NCI-H2227 (cell line): ENCODE measurements around the gene MYO15A.

Experiments used
- DNase-seq: peaks from one replicate; lab custom pipeline; 2025; ENCODE audit not compliant: unreplicated experiment; lab: John Stamatoyannopoulos, UW

Gene MYO15A

DNA sequence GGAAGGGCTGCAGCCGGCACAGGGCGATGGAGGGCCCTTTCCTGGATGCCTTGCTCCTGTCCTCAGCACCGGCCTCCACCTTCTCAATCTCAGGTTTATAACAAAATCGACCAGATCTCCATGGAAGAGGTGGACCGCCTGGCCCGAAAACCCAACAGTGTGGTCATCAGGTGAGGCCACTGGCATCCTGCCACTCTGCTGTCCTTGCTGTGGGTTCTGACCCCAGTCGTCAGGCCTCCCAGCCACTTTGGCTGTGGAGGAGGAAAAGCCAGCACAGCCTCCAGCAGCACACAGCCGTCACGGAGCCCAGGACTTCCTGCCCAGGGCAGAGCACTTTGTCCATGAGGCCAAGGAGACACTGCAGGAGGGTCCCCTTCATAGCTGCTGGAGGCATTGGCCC is 6.7 kb upstream of the MYO15A start:
- DNase-seq: no peak

DNA sequence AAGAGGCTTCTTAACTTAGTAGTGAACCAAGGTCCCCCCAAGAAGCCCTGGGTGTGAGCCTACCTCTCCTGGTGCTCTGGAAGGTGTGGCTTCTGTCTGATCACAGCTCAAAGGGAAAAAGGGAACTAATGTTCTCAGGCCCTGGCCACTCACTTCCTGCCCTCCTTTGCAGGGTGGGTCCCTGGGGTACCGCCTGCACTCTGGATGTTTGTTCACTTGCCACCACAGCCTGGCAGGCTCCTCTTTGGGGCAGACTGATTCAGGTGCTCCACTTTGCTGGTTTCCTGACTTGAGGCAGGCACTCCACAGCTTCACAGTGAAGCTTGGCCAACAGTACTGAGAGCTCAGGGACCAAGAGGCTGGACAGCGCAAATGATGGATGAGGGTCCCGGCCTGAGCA is 5.9 kb upstream of the MYO15A start:
- DNase-seq: no peak

DNA sequence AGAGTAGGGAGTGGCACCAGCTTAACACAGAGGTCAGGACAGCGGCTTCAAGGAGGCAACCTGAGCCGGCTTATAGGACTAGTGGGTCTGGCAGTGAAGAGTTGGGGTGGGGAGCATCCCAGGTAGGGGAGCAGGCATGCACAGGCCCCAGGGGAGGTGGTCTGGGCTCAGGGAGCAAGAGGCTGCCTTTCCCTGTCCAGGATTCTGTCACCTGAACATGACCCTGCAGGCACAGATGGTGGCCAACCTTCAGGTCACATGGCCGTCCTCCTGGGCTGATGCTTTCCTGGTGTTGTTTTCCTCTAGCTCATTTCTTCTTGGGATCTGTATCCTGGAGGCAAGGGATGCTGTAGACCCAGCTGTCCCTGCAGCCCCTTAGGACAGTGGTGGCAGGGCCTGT is 3.5 kb upstream of the MYO15A start:
- DNase-seq: no peak

DNA sequence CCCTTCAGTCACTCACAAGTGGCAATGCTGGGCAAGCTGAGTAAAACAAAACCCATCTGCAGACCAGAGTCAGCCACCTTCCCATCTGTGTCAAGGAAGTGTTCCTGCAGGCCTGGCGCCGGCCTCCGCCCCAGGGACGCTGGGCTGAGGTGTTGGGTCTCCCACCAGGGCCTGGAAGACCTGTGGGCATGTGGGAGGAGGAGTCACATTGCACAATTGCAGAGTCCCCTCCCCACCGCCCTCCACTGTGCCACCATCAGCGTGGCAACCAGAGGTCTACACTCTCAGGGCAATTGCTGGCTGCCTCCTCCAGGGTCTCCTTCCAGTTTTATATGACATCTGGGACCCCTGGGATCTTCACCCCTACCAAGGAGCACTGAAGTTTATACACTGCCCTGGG is 3.0 kb upstream of the MYO15A start:
- DNase-seq: no peak

DNA sequence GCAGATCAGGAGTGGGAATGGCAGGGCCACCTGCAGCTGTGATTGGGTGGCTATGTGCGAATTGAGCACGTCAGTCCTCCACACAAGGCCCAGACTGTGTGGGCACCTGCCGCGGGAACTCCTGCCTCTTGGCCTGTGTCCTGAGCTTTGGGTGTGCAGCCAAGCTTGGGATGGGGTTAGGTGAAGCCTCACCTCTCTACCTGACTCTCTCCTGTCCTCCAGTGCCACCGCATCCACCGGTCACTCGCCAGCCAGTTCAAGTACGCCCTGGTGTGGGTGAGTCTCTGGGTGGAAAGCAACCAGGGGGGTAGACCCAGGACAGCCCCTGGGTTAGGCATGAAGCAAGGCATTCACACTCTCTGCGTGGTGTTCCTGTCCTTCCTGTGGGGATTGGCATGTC is 2.3 kb upstream of the MYO15A start:
- no peak for DNase-seq

DNA sequence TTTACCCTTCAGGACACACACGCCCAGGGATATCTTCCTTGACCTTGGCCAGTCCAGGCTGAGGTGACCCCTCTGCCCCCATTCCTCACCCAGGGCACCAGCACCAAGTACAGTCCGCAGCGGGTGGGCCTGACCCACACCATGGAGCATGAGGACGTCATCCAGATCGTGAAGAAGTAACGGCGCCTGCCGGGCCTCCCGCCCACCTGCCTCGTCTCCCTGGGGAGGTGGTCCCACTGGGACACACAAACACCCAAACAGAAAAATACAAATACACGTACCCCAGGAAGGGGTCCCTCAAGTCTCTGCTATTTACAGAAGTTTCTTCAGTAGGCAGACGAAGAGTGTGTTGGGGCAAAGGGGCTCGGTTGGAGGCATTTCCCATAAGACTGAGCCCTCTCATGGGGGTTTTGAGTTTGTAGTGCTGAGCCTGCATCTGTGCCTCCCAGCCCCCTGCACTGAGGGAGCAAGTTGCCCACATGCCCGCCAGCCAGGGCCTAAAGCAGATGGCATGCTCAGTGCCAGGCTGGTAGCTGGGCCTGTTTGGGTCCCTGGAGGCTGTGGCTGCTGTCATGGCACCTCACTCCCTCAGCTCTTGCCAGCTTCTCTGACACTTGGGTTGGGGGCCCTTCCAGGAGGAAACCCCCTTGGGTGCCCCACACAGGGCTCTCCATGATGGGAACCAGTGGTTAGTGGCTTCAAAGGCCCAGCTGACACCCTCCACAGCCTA is 1.3 kb upstream of the MYO15A start:
- DNase-seq: no peak

DNA sequence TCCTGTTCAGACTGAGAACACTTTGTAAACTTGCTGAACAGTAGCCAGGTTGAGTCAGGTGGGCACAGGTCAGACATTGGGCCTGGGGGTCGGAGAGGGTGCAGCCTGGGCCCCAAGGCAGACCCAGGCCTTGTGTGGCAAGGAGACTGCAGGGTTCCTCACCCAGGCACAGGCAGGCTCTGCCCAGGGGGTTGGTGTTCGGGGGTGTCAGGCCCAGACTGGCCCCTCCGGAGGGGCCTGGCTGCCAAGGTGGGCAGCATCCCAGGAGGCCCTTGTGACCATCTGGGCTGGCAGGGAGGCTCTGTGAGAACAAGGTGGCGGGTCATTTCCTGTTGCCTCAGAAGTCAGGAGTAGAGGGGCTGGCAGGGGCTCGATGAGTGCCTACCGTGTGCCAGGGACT is 585 bp upstream of the MYO15A start:
- no peak for DNase-seq

DNA sequence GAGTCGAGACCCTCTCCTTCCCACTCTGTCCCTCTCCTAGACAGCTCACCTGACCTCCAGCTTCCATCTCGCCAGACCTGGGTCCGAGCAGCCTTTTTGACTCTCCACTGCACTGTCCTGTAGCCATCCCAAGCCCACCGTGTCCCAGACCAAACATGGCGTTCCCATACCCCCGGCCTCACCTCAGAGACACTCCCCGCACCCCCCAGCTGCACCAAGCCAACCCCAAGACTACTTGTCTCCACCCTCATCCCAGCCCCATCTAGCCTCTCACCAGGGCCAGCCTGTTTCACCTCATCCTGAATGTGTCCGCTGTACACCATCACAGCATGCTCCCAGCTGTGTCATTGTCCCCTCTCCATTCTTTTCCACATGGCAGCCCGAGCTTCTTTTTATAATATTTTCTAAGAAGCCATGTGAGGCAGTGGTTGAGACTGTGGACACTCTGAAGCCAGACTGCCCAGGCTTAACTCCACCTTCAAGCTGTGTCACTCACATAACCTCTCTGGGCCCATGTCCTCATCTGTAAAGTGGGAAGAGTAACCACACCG is 1.5 kb downstream of the MYO15A start:
- DNase-seq: no peak

DNA sequence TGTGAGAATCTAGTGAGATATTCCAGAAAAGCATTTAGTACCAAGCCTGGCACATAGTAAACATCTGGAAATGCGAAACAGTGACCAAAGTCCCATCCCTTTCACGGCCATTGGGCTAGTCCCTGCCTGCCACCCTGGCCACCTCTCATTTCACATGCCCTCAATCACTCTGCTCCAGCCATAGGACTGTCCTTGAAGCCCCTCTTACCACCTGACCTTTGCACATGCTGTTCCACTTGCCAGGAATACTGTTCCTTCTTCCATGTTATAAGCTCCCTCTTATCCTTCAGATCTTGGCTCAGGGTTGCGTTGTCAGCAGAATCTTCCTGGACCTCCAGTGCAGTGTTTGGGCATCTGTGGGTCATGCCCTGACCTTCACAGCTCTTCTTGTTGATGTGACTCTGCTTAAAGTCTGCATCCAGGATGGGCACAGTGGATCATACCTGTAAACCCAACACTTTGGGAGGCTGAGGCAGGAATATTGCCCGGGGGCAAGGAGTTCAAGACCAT is 2.1 kb downstream of the MYO15A start:
- no peak for DNase-seq

DNA sequence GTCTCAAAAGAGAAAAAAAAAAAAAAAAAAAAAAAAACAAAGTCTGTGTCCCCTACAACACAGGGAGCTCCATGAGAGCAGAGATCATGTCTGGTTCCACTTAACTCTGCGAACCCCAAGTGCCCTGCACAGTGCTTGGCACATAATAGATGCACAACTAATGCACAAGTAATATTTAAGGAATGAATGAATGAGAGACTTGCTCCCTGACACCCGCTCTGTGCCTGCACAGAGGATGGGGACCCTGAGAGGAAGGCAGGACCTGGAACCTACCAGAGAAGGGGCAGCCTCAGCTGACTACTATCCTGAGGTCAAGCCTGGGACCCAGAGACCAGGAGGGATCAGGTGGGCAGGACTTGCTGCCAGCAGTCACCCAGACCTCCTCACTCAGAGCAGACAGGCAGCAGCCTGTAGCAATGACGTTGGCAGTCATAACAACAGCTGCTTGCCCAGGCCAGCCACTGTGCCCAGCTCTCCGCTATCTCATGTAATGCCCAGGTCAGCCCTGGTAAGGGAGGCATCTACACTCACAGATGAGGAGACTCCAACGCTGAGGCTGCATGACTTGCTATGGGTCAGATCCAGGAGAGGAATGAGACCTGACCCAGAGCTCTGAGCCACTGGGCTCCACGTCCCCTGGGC is 2.9 kb downstream of the MYO15A start:
- no peak for DNase-seq

DNA sequence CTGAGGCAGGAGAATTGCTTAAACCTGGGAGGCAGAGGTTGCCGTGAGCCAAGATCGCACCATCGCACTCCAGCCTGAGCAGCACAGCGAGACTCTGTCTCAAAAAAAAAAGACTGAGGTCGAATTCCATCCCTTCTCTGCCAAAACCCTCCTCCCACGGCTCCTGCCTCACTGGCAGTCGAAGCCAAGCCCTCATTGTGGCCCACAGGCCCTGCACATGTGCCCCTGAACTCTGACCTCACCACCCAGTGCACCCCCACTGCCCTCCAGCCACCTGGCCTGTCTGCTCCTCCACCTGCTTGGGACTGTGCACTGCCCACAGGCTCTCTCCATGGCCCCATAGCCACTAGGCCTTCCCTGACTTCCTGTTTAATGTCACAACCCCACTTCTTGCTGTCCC is 7.0 kb downstream of the MYO15A start:
- no peak for DNase-seq

DNA sequence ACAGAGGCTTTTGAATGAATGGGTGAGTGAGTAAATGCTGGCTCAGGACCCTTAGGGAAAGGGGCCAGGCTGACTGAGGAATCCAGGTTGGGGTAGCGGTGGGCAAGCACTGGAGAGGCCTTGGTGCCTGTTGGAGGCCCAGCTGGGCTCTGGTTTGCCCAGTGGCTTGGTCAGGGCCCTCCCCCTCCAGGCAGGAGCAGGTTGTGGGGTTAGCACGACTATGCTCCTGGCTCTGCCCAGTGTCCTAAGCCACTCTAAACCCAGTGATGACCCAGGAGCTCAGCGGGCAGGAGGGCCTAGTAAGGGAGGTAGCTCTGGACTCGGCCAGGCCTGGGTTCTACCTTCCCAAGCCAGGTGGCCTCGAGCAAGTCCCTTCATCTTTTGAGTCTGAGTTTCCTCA is 7.5 kb downstream of the MYO15A start:
- no peak for DNase-seq

DNA sequence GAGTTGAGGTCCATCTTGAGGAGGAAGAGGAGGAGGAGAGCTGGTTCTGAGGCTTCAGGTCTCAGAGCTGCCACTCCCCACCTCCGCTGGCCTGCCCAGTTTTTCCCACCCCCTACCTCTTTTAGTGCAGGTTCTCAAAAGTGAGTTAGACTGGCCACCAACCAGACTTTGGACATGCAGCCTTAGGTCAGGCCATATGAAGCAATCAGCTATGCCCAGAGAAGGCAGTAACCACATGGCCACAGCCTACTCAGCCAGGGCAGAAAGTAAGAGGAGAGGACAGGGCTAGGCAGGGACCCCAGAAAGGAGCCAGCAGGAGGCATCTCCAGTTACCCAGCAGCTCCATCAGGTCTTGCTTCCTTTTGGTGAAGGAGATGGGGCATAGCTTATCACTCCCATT is 9.0 kb downstream of the MYO15A start:
- no peak for DNase-seq

DNA sequence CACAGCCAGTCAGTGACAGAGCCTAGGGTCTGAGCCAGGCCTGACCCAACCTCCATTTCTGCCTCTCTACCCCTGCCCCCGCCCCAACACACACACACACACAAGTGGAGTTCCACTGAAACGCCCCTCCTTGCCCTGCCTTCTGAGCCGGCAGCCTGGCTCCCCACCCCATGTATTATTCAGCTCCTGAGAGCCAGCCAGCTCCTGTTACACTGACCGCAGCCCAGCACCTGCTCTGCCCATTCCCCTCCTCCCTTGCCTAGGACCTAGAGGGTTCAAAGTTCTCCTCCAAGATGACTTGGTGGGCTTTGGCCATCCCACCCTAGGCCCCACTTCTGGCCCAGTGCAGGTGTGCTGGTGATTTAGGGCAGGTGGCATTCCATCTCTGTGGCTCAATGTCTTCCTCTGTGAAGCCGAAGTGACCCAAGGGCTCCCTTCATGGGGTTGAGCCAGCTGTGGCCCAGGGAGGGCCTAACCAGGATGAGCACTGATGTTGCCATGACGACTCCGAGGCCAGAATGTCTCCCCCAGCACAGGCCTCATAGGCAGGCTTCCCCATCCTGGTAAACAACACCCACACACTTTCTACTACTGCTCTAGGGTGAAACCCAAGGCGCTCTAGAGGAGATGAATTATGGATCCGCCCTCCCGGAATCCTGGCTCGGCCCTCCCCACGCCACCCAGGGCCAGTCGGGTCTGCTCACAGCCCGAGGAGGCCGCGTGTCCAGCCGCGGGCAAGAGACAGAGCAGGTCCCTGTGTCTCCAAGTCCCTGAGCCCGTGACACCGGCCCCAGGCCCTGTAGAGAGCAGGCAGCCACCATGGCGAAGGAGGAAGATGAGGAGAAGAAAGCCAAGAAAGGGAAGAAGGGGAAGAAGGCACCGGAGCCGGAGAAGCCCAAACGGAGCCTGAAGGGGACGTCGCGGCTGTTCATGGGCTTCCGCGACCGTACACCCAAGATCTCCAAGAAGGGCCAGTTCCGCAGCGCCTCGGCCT is 9.7 kb downstream of the MYO15A start:
- DNase-seq: no peak

DNA sequence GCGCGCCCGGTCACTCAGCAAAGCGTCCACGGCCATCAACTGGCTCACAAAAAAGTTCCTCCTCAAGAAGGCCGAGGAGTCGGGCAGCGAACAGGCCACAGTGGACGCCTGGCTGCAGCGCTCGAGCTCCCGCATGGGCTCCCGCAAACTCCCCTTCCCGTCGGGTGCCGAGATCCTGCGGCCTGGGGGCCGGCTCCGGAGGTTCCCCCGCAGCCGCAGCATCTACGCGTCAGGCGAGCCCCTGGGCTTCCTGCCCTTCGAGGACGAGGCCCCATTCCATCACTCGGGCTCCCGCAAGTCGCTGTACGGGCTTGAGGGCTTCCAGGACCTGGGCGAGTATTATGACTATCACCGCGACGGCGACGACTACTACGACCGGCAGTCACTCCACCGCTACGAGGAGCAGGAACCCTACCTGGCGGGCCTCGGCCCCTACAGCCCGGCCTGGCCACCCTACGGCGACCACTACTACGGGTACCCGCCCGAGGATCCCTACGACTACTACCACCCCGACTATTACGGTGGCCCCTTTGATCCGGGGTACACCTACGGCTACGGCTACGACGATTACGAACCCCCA is 10.7 kb downstream of the MYO15A start:
- no peak for DNase-seq

DNA sequence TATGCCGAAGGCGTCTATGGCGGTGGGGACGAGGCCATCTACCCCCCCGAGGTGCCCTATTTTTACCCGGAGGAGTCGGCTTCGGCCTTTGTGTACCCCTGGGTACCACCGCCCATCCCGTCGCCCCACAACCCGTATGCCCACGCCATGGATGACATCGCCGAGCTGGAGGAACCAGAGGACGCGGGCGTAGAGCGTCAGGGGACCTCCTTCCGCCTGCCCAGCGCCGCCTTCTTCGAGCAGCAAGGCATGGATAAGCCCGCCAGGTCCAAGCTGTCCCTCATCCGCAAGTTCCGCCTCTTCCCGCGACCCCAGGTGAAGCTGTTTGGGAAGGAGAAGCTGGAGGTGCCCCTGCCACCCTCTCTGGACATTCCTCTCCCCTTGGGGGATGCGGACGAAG is 11.4 kb downstream of the MYO15A start:
- no peak for DNase-seq

DNA sequence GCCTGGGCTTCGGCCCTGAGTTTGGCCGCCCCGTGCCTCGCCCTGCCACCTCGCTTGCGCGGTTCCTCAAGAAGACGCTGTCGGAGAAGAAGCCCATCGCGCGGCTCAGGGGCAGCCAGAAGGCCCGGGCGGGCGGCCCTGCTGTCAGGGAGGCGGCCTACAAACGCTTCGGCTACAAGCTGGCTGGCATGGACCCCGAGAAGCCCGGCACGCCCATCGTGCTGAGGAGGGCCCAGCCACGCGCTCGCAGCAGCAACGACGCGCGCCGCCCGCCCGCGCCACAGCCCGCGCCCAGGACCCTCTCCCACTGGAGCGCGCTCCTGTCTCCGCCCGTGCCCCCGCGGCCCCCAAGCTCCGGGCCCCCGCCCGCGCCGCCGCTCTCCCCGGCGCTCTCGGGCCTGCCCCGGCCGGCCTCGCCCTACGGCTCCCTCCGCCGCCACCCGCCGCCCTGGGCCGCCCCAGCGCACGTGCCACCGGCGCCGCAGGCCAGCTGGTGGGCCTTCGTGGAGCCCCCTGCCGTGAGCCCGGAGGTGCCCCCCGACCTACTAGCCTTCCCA is 12.0 kb downstream of the MYO15A start:
- no peak for DNase-seq

DNA sequence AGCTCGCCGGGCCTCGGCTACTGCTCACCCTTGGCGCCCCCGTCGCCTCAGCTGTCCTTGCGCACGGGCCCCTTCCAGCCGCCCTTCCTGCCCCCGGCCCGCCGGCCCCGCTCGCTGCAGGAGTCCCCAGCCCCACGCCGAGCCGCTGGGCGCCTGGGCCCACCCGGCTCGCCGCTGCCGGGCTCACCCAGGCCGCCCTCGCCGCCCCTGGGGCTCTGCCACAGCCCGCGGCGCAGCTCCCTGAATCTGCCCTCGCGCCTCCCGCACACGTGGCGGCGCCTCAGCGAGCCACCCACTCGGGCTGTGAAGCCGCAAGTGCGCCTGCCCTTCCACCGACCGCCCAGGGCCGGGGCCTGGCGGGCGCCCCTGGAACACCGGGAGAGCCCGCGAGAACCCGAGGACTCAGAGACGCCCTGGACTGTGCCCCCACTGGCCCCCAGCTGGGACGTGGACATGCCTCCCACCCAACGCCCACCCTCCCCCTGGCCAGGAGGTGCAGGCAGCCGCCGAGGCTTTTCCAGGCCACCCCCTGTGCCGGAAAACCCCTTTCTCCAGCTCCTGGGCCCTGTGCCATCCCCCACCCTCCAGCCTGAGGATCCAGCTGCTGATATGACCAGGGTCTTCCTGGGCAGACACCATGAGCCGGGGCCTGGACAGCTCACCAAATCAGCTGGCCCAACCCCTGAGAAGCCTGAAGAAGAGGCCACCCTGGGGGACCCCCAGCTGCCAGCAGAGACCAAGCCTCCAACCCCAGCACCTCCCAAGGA is 12.8 kb downstream of the MYO15A start:
- no peak for DNase-seq

DNA sequence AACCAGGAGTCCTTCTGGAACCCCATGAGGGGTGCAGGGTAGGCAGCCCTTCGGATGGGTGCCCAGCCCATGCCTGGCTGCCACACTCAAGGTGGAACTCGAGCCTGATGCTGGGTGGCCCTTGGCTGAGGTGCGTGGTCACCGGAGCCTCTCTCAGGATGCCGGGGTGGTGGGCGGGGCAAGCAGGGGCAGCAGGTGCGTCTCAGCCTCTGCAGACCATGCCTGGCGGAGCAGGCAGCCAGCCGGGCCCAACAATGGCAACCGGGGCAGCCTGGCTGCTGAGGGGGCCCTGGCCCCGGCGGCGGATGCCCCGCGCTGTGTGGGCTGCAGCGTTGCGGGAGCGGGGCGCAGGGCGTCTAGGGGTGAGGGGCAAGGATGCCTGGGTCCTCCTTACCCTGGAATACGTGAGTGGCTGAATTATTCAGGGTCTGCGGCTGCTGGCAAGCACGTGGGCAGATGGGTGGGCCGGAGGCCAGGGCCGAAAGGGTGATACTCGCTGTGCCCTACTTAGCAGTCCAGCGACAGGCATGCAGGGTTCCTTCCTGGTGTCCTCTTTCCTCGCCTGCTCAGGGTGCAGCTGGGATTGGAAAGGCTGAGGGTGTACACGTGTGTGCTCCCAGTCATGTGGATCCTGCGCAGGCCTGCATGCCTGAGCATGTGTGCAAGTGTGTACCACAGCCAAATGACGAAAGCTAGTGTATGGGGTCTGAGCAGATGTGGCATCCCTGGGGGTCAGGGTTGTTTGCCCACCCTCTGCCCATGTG is 14.6 kb downstream of the MYO15A start:
- no peak for DNase-seq
